Fibroblast of lung (primary cell): ENCODE results near the gene CHST13.

ENCODE experiments used
- EZH2 ChIP-seq: IDR thresholded peaks from 2 replicates; pipeline ENCODE4 v1.5.1; 2012; ENCODE audit warnings: low read length, control low read depth, mild to moderate bottlenecking; ENCODE audit errors: missing control alignments
- TF ChIP-seq, protein P1 (sequence below), 2 donors: IDR thresholded peaks in 1 of 2; conservative IDR thresholded peaks in 1 of 2; 1 replicate in 1 of 2; 2 replicates in 1 of 2; pipeline ENCODE4 v1.5.1; 2011 to 2012; ENCODE audit warnings: low read length in 2 of 2, control low read depth in 1 of 2, inconsistent platforms in 1 of 2, low read depth in 1 of 2, mild to moderate bottlenecking in 1 of 2

DNA sequence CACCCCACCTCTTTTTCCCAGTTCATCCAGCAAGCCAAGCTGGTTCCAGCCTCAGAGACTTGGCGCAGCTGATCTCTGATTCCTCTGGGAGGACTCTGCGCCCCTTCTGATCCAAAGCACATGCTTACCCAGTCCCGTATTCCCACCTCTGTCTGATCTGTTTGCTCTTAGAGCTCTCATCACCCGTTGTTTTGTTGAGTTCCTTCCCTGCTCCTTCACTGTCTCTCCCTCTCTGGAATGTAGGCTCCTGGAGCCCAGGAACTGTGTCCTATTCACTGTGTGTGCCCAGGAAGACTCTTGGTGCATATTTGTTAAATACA, 46.9 kb upstream of the CHST13 start:
- TF ChIP-seq, protein P1, sequence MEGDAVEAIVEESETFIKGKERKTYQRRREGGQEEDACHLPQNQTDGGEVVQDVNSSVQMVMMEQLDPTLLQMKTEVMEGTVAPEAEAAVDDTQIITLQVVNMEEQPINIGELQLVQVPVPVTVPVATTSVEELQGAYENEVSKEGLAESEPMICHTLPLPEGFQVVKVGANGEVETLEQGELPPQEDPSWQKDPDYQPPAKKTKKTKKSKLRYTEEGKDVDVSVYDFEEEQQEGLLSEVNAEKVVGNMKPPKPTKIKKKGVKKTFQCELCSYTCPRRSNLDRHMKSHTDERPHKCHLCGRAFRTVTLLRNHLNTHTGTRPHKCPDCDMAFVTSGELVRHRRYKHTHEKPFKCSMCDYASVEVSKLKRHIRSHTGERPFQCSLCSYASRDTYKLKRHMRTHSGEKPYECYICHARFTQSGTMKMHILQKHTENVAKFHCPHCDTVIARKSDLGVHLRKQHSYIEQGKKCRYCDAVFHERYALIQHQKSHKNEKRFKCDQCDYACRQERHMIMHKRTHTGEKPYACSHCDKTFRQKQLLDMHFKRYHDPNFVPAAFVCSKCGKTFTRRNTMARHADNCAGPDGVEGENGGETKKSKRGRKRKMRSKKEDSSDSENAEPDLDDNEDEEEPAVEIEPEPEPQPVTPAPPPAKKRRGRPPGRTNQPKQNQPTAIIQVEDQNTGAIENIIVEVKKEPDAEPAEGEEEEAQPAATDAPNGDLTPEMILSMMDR (conservative IDR thresholded peaks at IDR 0.05 in 1 of 2, IDR thresholded peaks at IDR 0.05 in 1 of 2; ENCODE audit: low read depth in 1 of 2, low read length in 2 of 2): no peak
- no peak for TF ChIP-seq EZH2
